NCI-H2107 (cell line): Measurements from ENCODE around the gene TIMM50.
"Not testable (repeated sequence)": the region's sequence is repeated elsewhere in the genome, so short reads cannot be mapped to it uniquely, and the experiment has no call there.

ENCODE experiments used
- DNase-seq: peaks from one replicate; lab custom pipeline; 2025; lab: John Stamatoyannopoulos, UW

The TIMM50 gene

DNA sequence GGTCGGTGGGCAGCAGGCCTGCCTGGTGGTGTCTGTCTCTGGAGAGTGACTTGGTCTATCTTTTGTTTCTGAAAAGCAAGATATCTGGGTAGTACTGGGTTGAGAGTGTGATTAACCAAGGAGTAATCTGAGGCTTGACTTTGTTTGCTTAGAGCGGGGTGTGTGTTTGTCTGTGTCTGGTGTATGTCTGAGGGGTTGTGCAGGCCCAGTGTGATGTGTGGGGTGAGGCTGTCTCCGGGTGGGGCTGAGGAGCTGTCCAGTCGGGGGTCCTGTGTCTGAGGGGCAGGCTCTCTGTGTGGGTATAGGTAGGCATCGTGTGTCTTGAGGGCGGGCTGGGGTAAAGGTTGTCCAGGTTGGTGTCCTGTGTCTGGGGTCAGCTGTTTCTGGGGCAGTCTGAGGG lies 11.1 kb upstream of the TIMM50 start:
- no peak for DNase-seq

DNA sequence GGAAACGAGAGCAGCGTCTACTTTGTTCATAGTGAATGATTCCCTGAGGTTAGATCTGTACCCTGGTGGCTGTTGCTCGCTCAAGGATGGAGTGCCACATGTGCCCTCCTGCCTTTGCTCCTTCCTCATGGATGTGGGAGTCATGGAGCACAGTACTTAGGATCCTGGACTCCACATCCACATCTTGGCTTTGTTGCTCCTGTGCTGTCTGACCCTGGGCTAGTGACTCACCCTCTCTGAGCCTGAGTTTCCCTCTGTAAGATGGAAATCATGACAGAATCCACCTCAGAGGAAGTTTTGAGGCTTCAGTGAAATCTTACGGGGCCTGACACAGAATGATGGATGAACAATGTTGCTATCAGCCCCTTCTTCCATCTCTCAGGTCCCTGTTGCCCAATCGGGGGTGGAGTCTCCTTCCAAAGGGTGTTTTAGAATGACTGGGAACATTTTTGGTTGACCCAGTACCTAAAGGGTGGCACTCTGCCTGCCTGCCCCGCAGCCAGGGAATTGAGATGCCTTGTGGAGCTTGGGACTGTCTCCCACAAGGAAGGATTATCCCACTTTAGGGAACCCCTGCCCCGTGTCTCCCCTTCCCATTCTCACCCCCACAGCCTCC lies 9.8 kb upstream of the TIMM50 start:
- DNase-seq, result no peak

DNA sequence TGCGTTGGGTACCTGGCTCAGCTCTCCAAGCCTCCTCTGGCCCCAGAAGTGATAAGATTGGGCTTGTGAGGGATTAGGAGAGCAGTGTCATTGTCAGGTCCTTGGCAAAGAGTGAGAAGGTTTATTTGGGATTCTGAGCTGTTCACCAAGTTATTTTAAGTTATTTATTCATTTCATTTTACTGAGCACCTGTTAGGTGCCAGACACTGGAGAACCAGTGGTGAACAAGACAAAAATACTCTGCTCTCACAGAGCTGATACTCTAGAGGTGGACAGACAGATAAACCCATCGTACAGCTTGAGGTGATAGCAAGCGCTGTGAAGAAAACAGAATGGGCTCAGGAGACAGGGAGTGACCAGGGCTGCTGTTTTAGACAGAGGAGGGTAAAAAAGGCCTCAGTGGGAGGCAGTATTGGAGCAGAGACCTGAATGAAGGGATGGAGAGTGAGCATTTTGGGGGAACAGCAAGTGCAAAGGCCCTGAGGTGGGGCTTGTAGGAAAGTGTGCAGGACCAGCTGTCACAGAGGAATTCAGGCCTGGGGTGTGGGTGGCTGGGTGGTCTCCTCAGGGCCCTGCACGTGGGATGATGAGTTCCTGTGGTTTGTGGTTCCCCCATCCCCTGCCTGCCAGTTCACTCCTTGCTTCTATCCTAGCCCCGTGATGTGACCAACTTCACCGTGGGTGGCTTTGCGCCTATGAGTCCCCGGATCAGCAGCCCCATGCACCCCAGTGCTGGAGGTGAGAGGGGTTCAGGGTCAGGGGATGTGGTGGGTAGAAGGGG lies 8.7 kb upstream of the TIMM50 start:
- DNase-seq, result no peak

DNA sequence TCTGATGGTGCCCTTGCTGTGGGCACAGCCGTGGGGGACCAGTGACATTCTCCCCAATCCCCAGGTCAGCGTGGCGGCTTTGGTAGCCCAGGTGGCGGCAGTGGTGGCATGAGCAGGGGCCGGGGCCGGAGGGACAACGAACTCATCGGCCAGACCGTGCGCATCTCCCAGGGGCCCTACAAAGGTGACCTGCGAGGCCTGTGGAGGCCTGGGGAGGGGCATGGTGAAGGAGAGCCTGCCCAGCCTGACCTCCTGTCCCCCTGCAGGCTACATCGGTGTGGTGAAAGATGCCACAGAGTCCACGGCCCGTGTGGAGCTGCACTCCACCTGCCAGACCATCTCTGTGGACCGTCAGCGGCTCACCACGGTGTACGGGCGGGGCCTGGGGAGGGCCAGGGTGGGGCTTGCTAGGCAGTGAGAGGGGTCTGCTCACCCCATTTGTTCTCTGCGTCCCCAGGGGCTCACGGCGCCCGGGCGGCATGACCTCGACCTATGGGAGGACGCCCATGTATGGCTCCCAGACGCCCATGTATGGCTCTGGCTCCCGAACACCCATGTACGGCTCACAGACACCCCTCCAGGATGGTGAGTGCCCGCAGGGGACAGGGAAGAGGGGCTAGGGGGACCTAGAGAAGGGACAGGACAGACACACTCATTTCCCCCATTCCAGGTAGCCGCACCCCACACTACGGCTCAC lies 7.7 kb upstream of the TIMM50 start:
- no peak for DNase-seq

DNA sequence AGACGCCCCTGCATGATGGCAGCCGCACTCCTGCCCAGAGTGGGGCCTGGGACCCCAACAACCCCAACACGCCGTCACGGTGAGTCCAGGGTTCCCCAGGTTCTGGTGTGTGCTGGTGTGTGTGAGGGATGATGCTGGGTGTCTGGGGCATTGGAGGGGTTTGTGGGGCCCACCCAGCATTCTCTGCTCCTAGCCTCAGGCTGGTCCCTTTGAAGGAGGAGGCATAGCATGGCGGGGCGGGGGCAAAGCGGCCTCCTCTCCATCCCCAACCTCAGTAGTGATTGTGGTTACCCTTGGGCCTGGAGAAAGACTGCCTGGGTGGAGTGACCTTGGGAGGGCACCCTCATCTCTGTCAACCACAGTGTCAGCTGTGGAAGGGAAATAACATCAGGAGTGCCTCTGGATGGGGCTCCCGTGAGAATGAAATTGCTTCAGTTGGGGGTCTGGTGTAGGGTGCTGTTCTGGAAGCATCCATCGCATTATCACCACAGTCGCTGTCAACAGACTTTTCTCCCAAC lies 7.1 kb upstream of the TIMM50 start:
- no peak for DNase-seq

DNA sequence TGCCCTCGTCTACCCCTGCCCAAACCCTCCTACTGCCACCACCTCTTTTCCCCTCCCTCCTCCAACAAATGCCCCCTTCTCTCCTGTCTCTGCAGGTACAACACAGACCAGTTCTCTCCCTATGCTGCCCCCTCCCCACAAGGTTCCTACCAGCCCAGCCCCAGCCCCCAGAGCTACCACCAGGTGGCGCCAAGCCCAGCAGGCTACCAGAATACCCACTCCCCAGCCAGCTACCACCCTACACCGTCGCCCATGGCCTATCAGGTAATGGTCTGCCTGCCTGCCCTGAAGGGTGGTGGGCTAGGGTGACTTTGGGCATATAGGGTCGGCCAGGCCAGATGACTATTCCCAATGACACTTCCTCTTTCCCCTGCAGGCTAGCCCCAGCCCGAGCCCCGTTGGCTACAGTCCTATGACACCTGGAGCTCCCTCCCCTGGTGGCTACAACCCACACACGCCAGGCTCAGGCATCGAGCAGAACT lies 6.5 kb upstream of the TIMM50 start:
- DNase-seq, result no peak

DNA sequence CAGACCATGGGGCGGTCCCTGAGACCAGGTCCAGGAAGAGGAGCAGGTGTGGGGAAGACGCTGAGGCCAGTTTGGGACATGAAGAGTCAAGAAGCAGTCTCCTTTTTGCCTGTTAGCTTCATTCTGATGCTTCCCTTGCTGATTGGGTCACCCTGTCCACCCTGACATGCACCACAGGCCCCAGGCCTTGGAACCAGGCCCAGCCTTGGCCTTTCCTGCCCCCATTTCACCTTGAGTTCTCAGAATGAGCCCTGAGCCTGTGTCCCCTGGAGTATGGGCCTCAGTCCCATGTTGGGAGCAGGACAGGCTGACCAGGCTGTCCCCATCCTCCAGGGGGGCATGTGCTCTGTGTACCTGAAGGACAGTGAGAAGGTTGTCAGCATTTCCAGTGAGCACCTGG lies 4.9 kb upstream of the TIMM50 start:
- DNase-seq, result no peak

DNA sequence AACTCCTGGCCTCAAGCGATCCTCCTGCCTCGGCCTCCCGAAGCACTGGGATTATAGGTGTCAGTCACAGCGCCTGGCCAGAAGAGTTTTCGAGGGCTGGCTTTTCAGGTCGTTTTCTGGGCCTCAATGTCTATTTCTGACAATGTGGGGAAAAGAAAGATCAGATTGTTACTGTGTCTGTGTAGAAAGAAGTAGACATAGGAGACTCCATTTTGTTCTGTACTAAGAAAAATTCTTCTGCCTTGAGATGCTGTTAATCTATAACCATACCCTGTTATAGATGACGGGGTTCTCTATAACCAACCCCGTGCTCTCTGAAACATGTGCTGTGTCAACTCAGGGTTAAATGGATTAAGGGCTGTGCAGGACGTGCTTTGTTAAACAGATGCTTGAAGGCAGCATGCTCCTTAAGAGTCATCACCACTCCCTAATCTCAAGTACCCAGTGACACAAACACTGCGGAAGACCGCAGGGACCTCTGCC lies 1.3 kb upstream of the TIMM50 start:
- DNase-seq, result not testable (repeated sequence)

DNA sequence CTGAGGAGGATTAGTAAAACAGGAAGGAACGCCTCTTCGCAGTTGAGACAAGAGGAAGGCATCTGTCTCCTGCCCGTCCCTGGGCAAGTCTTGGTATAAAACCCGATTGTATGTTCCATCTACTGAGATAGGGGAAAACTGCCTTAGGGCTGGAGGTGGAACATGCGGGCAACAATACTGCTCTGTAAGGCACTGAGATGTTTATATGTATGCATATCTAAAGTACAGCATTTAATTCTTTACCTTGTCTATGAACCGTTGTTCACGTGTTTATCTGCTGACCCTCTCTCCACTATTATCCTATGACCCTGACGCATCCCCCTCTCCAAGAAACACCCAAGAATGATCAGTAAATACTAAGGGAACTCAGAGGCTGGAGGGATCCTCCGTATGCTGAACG lies 722 bp upstream of the TIMM50 start:
- DNase-seq, result no peak

DNA sequence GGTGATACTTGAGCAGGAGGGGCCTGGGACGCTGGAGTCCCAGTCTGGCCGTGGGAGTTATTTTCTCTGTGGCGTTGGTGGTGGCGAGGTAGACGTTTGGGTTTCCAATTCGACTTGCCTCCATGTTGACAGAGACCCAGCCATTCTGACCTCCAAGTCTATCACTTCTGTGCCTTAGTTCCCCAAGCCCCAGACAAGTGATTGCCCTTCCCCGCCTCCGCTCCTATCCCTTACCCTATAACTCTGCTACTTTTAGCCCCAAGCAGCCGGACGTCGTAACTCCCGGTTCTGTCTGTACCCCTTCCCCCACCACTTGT lies 549 bp downstream of the TIMM50 start:
- no peak for DNase-seq

DNA sequence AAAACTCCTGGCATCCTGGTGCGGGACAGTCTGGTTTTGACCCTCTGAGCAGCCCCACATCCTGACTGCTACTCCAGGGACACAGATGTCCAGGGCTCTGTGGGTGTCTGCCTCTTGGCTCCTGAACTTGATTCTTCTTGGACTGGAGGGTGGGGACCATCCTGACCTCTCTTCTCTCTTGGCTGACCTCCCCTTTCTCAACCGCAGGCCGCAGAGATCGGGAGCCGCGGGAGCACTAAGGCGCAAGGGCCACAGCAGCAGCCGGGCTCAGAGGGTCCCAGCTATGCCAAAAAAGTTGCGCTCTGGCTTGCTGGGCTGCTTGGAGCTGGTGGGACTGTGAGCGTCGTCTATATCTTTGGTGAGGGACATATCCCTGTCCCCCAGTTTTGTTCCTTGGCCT lies 1.0 kb downstream of the TIMM50 start:
- no peak for DNase-seq

DNA sequence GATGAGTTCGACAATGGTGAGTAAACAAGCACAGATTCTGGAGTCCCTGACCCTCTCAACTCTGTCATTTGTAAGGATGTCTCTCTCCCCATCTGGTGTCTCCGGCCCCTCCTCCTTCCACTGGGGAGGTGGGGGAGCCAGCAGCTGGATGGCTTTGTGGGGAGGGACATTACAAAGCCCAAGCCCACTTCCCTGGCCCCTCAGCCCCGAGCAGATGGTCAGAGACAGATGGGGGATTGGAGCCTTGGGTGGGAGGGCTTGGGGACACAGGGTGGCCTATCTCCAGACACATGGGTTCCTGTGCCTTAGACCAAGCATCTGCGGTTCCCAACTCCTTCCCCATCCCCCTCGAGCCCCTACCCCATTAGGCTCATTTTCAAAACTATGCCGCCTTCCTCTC lies 2.5 kb downstream of the TIMM50 start:
- no peak for DNase-seq

DNA sequence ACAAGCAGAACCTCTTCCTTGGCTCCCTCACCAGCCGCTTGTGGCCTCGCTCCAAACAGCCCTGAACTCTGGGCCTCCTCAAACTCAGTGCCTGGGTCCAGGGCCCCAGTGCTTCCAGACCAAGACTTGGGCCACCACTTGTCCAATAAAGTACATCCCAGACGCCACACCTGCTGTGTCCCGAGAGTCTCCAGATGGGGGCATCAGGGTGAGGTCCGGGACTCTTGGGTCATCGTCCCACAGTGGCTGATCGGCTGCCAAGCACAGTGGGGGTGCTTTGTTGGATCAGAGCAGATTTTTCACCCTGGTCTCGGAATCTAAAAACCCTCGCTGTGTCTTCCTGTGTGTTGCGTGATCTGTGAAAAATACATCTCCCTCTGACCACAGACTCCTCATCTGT lies 9.1 kb downstream of the TIMM50 start:
- no peak for DNase-seq

DNA sequence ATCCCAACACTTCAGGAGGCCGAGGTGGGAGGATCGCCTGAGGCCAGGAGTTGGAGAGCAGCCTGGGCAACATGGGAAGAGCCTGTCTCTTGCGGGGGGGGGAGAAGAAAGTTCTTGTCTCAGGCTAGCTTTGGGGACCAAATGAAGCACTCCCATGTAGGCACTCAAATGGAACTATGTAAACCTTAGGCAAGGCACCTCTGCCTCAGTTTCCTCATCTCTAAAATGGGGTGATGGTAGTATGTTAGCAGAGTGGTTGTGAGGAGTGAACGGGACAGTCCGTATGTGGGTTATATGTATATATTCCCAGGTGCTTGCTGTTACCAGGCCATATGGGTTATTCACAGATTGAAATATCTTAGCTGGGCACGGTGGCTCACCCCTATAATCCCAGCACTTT lies 11.6 kb downstream of the TIMM50 start:
- no peak for DNase-seq

DNA sequence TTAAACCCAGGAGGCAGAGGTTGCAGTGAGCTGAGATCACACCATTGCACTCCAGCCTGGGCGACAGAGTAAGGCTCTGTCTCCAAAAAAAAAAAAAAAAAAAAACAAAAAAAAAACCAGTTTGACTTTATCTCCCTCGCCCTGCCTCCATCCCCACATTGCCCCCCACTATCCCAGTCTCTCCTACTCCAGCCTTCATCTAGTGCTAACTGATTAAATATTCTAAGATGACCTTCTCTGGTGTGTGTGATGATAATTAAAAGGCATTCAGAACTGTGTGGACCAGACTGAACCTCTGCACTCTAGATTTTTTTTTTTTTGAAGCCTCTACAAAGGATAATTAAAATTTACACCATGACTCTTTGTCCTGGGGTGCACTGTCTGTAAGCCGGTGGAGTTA lies 12.2 kb downstream of the TIMM50 start:
- no peak for DNase-seq

DNA sequence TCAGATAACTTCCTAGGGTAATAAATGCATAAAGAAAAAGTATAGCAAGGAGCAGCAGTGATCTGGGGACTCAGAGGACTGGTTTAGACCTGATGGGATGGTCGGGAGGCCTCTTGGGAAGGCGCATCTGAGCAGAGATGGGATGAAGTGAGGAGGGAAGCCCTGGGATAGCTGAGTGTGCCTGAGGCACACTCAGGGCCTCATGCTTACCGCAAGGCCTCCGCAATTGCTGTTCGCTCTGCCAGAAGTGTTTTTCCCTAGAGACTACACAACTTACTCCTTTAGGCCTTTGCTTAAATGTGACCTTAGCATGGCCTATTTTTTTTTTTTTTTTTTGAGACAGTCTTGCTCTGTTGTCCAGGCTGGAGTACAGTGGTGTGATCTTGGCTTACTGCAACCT lies 14.0 kb downstream of the TIMM50 start:
- DNase-seq, result no peak

DNA sequence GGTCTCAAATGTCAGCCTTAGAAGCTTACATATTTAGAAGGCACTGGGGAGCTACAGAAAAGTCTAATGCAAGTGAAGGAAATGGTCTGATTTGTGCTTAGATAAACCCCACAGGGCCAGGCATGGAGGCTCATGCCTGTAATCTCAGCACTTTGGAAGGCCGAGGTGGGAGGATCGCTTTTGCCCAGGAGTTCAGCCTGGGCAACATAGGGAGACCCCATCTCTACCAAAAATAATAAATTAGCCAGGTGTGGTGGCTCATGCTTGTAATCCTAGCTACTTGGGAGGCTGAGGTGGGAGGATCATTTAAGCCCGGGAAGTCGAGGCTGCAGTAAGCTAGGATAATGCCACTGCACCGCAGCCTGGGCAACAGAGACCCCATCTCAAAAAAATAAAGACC lies 15.4 kb downstream of the TIMM50 start:
- DNase-seq, result no peak

DNA sequence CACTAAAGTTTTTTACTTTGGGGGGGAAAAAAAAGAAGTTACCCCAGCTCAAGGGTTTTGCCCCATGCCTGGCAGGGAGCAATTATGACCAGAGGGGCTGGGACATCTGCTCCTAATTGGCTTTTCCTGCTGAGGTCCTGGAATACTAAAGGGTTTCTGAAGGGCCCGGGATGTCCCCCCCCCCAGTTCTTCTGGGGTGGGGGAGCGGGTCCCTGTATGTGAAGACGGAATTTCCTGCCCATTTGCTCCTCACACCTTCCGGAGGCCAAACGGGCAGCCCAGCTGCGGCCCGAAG lies 17.0 kb downstream of the TIMM50 start:
- no peak for DNase-seq

DNA sequence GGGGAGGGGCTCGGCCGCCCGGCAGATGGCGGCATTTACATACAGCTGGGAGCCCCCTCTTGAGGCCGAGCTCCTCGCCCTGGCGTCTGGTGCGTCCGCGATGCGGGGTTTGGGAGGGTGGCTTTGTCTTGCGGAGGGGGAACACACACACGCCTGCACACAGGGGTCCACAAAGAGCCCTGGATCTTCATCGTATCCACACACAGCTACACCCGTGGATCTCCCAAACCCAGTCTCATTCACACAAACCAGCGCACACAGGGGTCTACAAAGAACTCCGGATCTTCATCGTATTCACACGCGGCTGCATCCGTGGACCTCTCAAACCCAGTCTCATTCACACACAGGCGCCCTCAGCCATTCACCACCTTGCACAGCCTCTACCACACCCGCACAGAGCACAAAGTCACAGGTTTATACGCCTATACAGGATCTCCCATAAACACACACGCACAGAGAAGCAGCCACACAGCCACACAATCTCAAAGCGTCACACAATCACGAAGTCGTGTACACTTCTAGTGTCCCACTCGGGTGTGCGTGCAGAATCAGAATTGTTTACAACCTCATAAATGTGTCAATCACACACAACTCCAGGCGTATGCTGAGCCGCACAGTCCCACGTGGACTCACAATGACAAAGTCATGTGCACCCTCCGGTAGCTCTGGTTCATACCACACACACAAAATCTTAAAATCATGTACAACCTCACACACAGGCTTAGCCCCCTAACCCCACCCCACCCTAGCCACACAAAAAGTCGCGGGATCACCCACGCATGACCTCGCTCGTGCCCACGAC lies 17.6 kb downstream of the TIMM50 start:
- peak; percentile 89 for DNase-seq

DNA sequence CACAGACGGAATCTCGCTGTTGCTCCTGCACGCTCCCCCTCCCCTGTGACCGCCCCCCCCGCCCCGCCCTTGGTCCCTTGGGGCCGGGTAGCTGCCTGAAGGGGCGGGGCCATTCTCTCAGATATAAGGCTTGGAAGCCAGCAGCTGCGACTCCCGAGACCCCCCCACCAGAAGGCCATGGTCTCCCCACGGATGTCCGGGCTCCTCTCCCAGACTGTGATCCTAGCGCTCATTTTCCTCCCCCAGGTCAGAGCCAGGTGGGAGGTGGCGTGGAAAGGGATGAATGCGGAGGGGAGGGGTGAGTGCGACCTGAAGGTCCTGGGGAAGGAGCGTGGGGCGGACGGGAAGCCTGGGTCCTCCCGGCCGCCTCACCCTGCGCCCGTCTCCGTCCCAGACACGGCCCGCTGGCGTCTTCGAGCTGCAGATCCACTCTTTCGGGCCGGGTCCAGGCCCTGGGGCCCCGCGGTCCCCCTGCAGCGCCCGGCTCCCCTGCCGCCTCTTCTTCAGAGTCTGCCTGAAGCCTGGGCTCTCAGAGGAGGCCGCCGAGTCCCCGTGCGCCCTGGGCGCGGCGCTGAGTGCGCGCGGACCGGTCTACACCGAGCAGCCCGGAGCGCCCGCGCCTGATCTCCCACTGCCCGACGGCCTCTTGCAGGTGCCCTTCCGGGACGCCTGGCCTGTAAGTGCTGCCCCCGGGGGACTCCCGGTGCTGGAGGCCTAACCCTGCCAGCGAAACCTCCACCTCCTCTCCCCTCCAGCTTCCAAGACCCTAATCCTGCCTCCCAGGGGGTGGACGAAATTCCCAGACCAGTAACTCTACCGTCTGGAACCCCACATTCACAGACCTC lies 18.4 kb downstream of the TIMM50 start, which contains the start of gene DLL3:
DLL3 (plus strand) TSS at position 150 of the 845 bp plus-strand sequence; CDS start at position 178, 28 bp downstream.
- peak; percentile 77 for DNase-seq

DNA sequence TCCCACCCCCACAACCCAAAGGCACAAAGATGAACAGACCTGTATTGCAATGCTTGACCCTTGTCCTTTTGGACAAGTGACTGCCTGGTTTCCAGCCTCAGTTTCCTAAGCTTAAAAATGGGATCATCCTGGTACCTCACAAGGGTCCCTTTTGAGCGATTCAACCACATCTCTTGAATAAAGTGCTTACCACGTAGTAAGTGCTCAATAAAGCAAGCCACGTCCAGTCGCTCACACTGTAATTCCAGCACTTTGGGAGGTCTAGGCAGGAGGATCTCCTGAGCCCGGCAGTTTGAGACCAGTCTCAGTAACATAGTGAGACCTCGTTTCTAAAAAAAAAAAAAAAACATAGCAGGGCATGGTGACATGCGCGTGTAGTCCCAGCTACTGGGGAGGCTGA lies 19.3 kb downstream of the TIMM50 start:
- no peak for DNase-seq
